OCI-LY3 (cell line): Measurements from ENCODE around the gene MTLN.
"Not testable (repeated sequence)": the region's sequence is repeated elsewhere in the genome, so short reads cannot be mapped to it uniquely, and the experiment has no call there.

Source experiments
- EZH2phosphoT487 ChIP-seq: fragments of 200-600 bp; shearing (Covaris generic); IDR thresholded peaks from 2 replicates; pipeline ENCODE4 v1.6.1; 2018; ENCODE audit warnings: antibody characterized with exemption, mixed run types, low read depth
- TF ChIP-seq, protein P1 (sequence below): fragments of 200-600, 300-600 bp; sonication (generic); IDR thresholded peaks from 2 replicates; pipeline ENCODE4 v1.5.1; 2014; ENCODE audit warnings: antibody characterized with exemption, low read length, low read depth

GRCh38 chr2:110234514-110234913, 22.2 kb upstream of the MTLN start:
- TF ChIP-seq, protein P1, sequence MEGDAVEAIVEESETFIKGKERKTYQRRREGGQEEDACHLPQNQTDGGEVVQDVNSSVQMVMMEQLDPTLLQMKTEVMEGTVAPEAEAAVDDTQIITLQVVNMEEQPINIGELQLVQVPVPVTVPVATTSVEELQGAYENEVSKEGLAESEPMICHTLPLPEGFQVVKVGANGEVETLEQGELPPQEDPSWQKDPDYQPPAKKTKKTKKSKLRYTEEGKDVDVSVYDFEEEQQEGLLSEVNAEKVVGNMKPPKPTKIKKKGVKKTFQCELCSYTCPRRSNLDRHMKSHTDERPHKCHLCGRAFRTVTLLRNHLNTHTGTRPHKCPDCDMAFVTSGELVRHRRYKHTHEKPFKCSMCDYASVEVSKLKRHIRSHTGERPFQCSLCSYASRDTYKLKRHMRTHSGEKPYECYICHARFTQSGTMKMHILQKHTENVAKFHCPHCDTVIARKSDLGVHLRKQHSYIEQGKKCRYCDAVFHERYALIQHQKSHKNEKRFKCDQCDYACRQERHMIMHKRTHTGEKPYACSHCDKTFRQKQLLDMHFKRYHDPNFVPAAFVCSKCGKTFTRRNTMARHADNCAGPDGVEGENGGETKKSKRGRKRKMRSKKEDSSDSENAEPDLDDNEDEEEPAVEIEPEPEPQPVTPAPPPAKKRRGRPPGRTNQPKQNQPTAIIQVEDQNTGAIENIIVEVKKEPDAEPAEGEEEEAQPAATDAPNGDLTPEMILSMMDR, result not testable (repeated sequence)
- TF ChIP-seq EZH2phosphoT487, result not testable (repeated sequence)
